Middle frontal gyrus (tissue), 1 donor: ENCODE data around the gene CCDC102A.
A peak's percentile ranks its signal among the peaks of the same experiment; 100 is the strongest.
"Not testable (repeated sequence)": the region's sequence is repeated elsewhere in the genome, so short reads cannot be mapped to it uniquely, and the experiment has no call there.

Experiments used
- DNase-seq: peaks from one replicate; pipeline ENCODE4 v3.0.0-alpha.2; 2015; ENCODE audit warnings: low spot score; ENCODE audit errors: extremely low spot score

Gene CCDC102A

DNA sequence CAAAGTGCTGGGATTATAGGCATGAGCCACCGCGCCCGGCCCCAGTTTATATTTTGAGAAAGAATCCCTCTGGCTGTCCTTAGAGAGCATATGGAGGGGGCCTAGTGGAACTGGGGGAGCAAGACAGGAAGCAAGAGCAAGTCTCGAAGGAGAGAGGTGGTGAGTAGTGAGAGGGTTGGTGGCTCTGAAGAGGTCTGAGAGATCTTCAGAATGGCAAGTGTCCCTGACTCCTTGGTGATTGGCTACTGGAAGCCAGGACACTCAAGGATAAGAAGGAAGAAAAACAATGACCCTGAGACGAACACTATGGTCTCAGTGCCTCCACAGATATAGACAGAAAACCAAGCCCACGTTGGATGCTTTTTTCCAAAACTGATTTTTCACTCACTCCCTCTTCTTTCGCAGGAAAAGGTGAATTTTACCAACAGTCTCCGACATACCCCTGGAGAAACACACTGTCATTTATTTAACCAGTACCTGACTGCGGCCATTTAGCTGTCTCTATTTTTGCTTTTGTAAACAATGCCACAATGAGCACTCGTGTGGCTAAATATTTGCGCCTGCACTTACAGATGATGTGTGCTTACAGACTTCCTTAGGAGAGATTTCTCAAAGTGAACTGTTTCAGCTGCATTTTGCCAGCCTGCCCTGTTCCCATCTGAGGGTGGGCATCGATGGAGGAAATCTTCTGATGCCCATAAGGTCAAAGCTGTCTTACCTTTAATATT, 34.2 kb downstream of the CCDC102A start:
- DNase-seq: no peak

DNA sequence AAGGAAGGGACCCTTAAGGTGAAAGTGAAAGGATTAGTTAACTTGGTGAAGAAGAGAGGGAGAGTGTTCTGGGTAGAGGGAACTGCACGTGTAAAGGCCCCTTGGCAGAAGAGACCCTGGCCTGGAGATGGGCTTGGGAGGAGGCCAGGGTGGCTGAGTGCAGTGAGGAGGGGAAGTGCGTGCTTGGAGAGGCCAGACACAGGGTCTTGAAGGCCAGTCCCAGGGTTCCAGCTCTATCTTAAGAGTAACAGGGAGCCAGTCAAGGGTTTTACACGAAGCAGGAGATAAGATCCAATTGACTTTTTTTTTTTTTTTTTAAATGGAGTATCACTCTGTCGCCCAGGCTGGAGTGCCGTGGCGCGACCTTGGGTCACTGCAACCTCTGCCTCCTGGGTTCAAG, 34.9 kb downstream of the CCDC102A start:
- no peak for DNase-seq

DNA sequence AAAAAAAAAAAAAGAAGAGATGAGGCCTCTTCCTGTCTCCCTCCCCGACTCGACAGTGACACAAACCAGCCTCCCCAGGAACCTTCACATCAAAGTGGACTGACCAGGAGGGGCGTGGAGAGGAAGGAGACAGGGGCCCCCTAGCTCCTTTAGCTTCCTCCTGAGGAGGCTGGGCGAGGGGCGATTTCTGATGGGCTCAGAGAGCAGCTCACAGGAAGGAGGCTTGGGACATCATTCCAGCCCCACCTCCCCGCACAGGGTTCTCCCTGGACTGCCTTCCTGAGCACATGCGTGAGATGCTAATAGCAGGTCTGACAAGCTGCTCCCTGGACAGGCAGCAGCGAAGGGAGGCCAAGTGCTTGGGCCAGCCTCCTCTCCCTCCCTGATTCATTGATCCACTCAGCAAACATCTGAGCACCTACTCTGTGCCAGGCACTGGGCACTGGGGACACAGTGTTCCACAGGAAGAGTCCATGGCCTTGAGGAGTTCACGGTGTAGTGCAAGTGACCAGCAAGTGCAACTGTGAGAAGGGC, 35.7 kb downstream of the CCDC102A start:
- DNase-seq: no peak

- DNase-seq: not testable (repeated sequence)
Observed at GRCh38 chr16:57499941-57500340, 36.4 kb downstream of the CCDC102A start.

- no peak for DNase-seq
Observed at GRCh38 chr16:57498031-57498430, 38.3 kb downstream of the CCDC102A start.

- no peak for DNase-seq
Observed at GRCh38 chr16:57497121-57497520, 39.2 kb downstream of the CCDC102A start.

DNA sequence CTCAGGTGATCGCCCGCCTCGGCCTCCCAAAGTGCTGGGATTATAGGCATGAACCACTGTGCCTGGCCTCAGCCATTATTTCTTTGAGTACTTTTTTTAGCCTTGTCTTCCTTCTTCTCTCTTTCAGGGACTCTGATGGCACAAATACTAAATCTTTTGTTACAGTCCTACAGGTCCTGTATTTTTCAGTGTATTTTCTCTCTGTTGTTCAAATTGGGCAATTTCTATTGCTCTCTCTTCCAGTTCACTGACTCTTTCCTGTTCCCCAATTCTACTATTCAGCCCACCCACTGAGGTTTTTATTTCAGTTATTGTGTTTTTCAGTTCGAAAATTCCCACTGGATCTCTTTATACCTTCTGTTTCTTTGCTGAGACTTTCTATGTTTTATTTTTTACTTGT, 42.6 kb downstream of the CCDC102A start:
- no peak for DNase-seq

- no peak for DNase-seq
Observed at GRCh38 chr16:57489229-57489628, 47.1 kb downstream of the CCDC102A start.

GRCh38 chr16:57486858-57487834, 49.2 kb downstream of the CCDC102A start:
- DNase-seq: no peak

GRCh38 chr16:57485916-57486857, 50.2 kb downstream of the CCDC102A start, which contains the start of gene DOK4:
Gene DOK4, minus strand, starts transcription at chr16:57486493. Its CDS starts 6,986 bp downstream, at chr16:57479507.
- DNase-seq: peak; percentile 27

GRCh38 chr16:57485091-57485915, 51.1 kb downstream of the CCDC102A start:
- DNase-seq: no peak

DNA sequence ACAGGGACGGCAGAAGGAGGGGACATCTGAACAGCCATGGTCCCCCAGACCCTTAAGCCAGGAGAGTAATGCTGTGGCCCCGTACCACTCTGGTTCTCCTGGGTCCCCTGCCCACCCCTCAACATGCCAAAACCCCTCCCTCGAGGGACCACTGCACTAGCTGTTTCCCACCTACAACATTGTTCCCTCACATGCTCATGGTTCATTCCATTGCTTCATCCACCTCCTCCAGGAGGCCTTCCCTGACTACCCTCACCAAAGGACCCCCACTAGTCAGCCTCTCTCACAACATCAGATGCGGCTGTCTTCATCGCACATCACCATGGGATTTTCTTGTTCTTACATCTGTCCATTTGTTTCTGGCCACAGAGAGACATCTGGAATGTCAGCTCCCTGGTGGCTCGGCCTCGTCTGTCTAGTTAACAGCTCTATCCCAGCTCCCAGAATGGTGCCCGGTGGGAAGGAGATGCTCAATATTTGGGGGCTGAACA, 51.8 kb downstream of the CCDC102A start:
- no peak for DNase-seq

- no peak for DNase-seq
Observed at GRCh38 chr16:57483725-57484514, 52.5 kb downstream of the CCDC102A start.

- DNase-seq: no peak
Observed at GRCh38 chr16:57482845-57483545, 53.4 kb downstream of the CCDC102A start.

GRCh38 chr16:57481421-57481820, 55.0 kb downstream of the CCDC102A start:
- DNase-seq: no peak

- DNase-seq: no peak
Observed at GRCh38 chr16:57480754-57481230, 55.6 kb downstream of the CCDC102A start.

- DNase-seq: no peak
Observed at GRCh38 chr16:57479976-57480753, 56.2 kb downstream of the CCDC102A start.
